HepG2 (cell line): ENCODE results near the gene RAB40C.

ENCODE experiments used
- ATRX ChIP-seq: sonication (generic); formaldehyde crosslinking; IDR thresholded peaks from 2 replicates; pipeline ENCODE4 v1.4.0; 2020; ENCODE audit warnings: missing genetic modification reagents, borderline replicate concordance
- CTCF ChIP-seq: sonication (generic); formaldehyde crosslinking; IDR thresholded peaks from 2 replicates; pipeline ENCODE4 v1.5.0; 2020; ENCODE audit warnings: mild to moderate bottlenecking, missing genetic modification reagents, moderate library complexity
- EP300 ChIP-seq, 3 experiments: sonication (generic) in 1 of 3; formaldehyde crosslinking in 1 of 3; IDR thresholded peaks; 2 replicates each; pipeline versions ENCODE4 v1.5.1 to v1.6.1; 2011 to 2020; ENCODE audit warnings: low read depth in 2 of 3, low read length in 2 of 3, borderline replicate concordance in 1 of 3, improper control_type of control experiment in 1 of 3, mild to moderate bottlenecking in 1 of 3, missing genetic modification reagents in 1 of 3, moderate library complexity in 1 of 3
- FOXM1 ChIP-seq: sonication (generic); formaldehyde crosslinking; IDR thresholded peaks from 2 replicates; pipeline ENCODE4 v1.5.0; 2020; ENCODE audit warnings: missing genetic modification reagents
- HDAC1 ChIP-seq: sonication (generic); formaldehyde crosslinking; IDR thresholded peaks from 2 replicates; pipeline ENCODE4 v1.5.1; 2020; ENCODE audit warnings: mild to moderate bottlenecking, missing genetic modification reagents
- HNRNPL ChIP-seq: fragments of 200-400 bp; formaldehyde crosslinking; IDR thresholded peaks from 2 replicates; pipeline ENCODE4 v1.6.1; 2017; ENCODE audit warnings: mild to moderate bottlenecking, low read depth, low read length
- MAF1 ChIP-seq: sonication (generic); formaldehyde crosslinking; IDR thresholded peaks from 2 replicates; pipeline ENCODE4 v1.5.0; 2020; ENCODE audit warnings: missing genetic modification reagents, borderline replicate concordance
- MED8 ChIP-seq: sonication (generic); formaldehyde crosslinking; IDR thresholded peaks from 2 replicates; pipeline ENCODE4 v1.8.1; 2023; ENCODE audit warnings: mild to moderate bottlenecking, missing genetic modification reagents; ENCODE audit not compliant: insufficient replicate concordance
- NCOA2 ChIP-seq: sonication (generic); formaldehyde crosslinking; IDR thresholded peaks from 2 replicates; pipeline ENCODE4 v1.8.0; 2022; ENCODE audit warnings: inconsistent platforms
- NFIB ChIP-seq: sonication (generic); formaldehyde crosslinking; IDR thresholded peaks from 2 replicates; pipeline ENCODE4 v1.9.0; 2021; ENCODE audit warnings: missing genetic modification reagents, mild to moderate bottlenecking, borderline replicate concordance
- TF ChIP-seq, protein P1 (sequence below): sonication (generic); formaldehyde crosslinking; IDR thresholded peaks from 2 replicates; pipeline ENCODE4 v1.4.0; 2020; ENCODE audit warnings: missing genetic modification reagents, borderline replicate concordance
- TF ChIP-seq, protein P2 (sequence below): sonication (generic); formaldehyde crosslinking; IDR thresholded peaks from 2 replicates; pipeline ENCODE4 v1.4.0; 2020; ENCODE audit warnings: missing genetic modification reagents

- TF ChIP-seq FOXM1 (no peak), MED8 (CRISPR knock-in tag) (no peak), CTCF (CRISPR knock-in tag) (no peak), HNRNPL (peak; percentile 51; the same call in 1 of the 2 replicates), EP300 (IDR thresholded peaks at IDR 0.05; ENCODE audit: low read depth in 2 of 2, low read length in 2 of 2) (no peak), EP300 (CRISPR knock-in tag; IDR thresholded peaks at IDR 0.05; ENCODE audit: borderline replicate concordance) (no peak), ATRX (no peak), HDAC1 (CRISPR knock-in tag) (no peak), MAF1 (CRISPR knock-in tag) (no peak), NCOA2 (CRISPR knock-in tag) (no peak), NFIB (CRISPR knock-in tag) (no peak)
- TF ChIP-seq, protein P1, sequence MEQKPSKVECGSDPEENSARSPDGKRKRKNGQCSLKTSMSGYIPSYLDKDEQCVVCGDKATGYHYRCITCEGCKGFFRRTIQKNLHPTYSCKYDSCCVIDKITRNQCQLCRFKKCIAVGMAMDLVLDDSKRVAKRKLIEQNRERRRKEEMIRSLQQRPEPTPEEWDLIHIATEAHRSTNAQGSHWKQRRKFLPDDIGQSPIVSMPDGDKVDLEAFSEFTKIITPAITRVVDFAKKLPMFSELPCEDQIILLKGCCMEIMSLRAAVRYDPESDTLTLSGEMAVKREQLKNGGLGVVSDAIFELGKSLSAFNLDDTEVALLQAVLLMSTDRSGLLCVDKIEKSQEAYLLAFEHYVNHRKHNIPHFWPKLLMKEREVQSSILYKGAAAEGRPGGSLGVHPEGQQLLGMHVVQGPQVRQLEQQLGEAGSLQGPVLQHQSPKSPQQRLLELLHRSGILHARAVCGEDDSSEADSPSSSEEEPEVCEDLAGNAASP (CRISPR knock-in tag) = no peak
- TF ChIP-seq, protein P2, sequence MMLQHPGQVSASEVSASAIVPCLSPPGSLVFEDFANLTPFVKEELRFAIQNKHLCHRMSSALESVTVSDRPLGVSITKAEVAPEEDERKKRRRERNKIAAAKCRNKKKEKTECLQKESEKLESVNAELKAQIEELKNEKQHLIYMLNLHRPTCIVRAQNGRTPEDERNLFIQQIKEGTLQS = no peak
Measured at GRCh38 chr16:667113-667779, 77.4 kb downstream of the RAB40C start.
